Measurements from ENCODE around the gene APH1B. TPM values are rescaled to one million over a fixed set of nuclear protein-coding genes. Genes with fewer than 3 reads are reported as not detected.

APH1B gene
- total and polyA plus RNA-seq, 12 donors: 1.7 to 11.4 (median 7.4) TPM

DNA sequence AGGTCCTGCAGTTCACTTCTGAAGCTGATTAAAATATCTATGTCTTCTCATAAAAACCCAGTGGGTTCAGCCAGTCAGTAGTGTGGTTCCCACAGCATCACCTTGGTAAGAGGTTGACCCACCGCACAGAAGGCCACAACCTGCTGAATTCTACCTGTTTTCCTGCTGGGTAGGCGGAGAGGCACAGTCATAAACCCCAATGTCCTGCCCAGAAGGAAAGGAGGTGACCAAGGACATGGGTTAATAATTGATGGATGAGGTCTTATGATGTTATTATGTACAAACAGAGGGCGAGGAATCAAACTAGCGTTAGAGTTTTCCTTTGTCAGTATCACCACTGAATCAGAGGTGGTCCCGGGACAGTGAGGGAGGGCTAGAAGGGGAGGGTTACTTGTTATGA lies 76.5 kb downstream of the APH1B start:
- Histone ChIP-seq H3K4me3 (no peak overlapping the region), H3K4me1 (peaks cover 0 to 22% (median 14%) of the 10 kb centered on the region in 9 donors), H3K27ac (no peak overlapping the region), H3K36me3 (no peaks in the 10 kb centered on the region), H3K9me3 (no peaks in the 10 kb centered on the region), H3K27me3 (no peaks in the 10 kb centered on the region)
- ATAC-seq (no peak), DNase-seq (no peak)
- WGBS, 2 donors: 90 to 97% methylated on average over 5 of the region's 5 CpGs
- intact Hi-C loops (cut with DNase I): no loop called here
- no peak for TF ChIP-seq CTCF (IDR thresholded peaks at IDR 0.05)

DNA sequence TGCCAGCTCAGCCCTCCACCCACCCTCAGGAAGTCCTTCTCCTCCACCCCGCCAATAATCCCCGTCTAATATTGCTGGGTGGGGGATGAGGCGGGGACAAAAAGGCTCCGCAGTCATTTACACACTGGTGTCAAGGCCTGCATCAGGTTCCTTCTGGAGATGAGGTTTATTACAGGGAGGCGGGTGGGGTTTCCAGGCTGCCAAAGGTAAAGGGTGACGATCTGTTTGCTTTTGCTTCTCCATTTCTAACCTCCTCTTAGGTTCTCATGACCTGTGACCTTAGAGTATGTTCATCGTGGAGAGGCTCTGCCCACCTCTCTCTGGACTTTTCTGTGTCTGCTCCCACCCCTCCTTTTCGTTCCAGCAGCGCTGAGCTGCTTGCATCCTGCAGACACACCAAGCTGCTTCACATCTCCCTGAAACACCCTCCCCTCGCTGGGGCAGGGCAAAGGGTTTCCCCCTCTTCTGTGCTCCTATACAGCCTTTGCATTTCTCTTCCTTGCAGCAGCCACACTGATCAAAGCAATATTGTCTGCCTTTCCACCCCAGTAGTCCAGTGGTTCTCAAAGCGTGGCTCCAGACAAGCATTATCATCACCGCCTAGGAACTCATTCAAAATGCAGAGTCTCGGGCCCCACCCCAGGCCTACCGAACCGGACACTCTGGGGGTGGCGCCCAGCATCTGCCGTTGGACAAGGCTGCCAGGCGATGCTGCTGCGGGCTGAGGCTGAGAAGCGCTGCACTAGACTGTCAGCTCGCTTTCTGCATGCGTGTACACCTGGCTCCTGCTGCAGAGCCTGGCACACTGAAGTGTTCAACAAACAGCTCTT lies 77.6 kb downstream of the APH1B start:
- ATAC-seq: no peak
- intact Hi-C loops (cut with DNase I): no loop called here
- H3K36me3 ChIP-seq: no peaks in the 10 kb centered on the region
- H3K4me3 ChIP-seq: no peak overlapping the region
- DNase-seq: no peak
- H3K9me3 ChIP-seq: peaks cover 0 to 4% (median 0%) of the 10 kb centered on the region in 11 donors
- no peaks in the 10 kb centered on the region for H3K27me3 ChIP-seq
- TF ChIP-seq CTCF (IDR thresholded peaks at IDR 0.05): no peak
- 85 to 89% methylated on average over 22 of the region's 22 CpGs for WGBS, 2 donors
- no peak overlapping the region for H3K27ac ChIP-seq
- peaks cover 0 to 10% (median 6%) of the 10 kb centered on the region in 9 donors for H3K4me1 ChIP-seq

DNA sequence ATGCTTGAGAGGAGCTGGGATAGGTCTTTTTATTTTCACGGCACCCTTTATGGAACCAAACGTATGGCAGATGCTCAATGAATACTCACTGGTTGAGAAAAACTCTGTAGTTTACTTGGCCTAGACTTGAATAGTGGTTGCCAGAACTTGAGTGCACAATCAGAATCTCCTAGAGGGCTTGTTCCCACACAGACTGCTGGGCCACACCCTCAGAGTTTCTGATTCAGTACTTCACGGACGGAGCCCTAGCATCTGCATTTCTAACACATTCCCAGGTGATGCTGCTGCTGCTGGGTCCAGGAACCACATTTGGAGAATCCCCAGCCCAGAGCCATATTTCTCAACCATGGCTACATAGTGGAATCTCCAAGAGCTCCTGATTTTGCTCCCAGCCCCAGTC lies 79.7 kb downstream of the APH1B start:
- Histone ChIP-seq H3K4me3 (no peak overlapping the region), H3K9me3 (peaks cover 0 to 4% (median 0%) of the 10 kb centered on the region in 11 donors), H3K36me3 (no peaks in the 10 kb centered on the region), H3K4me1 (peaks cover 0 to 7% (median 6%) of the 10 kb centered on the region in 9 donors), H3K27ac (no peak overlapping the region), H3K27me3 (no peaks in the 10 kb centered on the region)
- no peak for TF ChIP-seq CTCF (IDR thresholded peaks at IDR 0.05)
- DNase-seq: no peak
- WGBS, 2 donors: 64 to 78% methylated on average over 4 of the region's 4 CpGs
- no peak for ATAC-seq
- intact Hi-C loops (cut with DNase I): no loop called here

DNA sequence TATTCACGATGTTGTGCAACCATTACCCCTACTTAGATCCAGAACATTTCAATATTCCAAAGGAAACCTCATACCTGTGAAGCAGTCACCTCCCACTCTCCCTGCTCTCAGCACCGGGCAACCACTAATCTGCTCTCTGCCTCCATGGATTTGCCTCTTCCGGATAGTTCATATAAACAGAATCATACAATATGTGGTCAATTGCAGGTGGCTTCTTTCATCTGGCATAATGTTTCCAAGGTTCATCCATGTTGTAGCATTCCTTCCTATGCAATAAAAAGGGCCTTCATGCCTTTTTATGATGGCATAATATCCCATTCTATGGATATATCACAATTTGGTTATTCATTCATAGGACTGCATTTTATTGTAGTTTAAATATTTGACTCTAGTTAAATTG lies 80.3 kb downstream of the APH1B start:
- intact Hi-C loops (cut with DNase I): no loop called here
- WGBS, 2 donors: 87 to 90% methylated on average over 3 of the region's 3 CpGs

More for the DNA sequence above, 80.3 kb downstream of the APH1B start:
- DNase-seq: no peak
- Histone ChIP-seq H3K27me3 (no peaks in the 10 kb centered on the region), H3K36me3 (no peaks in the 10 kb centered on the region), H3K4me3 (no peak overlapping the region), H3K9me3 (peaks cover 0 to 4% (median 0%) of the 10 kb centered on the region in 11 donors), H3K4me1 (peaks cover 0 to 14% (median 12%) of the 10 kb centered on the region in 9 donors), H3K27ac (no peak overlapping the region)
- no peak for ATAC-seq
- TF ChIP-seq CTCF (IDR thresholded peaks at IDR 0.05): no peak
